K562 (cell line): ENCODE measurements around the gene SVEP1. TPM values are rescaled to one million over a fixed set of nuclear protein-coding genes. Genes with fewer than 3 reads are reported as not detected.

ENCODE experiments used
- ATAC-seq: fragments of 200-7000 bp; cut with Tn5 transposase; 3 replicates; pipeline ENCODE4 v1.9.1; 2020; ENCODE audit warnings: moderate library complexity
- BruUV-seq: library from RNA; stranded (reverse); fragments of 400-500 nt; replicated peaks from 2 replicates; lab custom pipeline; 2021; lab: Mats Ljungman, UMichigan
- CTCF ChIA-PET: fragments of 300-600 bp; formaldehyde crosslinking; extraction: SDS; loops from one replicate; lab custom pipeline; 2021; ENCODE audit warnings: low intra/inter-chr PET ratio; lab: Yijun Ruan, JAX
- POLR2A ChIA-PET: fragments of 300-600, 350-650 bp; sonication (Branson Sonifier 250); formaldehyde crosslinking; extraction: SDS; loops from one replicate; lab custom pipeline; 2021; ENCODE audit warnings: antibody characterized with exemption, inconsistent platforms; lab: Yijun Ruan, JAX
- DNase-seq, 4 experiments: peaks; one replicate each; pipeline versions ENCODE4 v3.0.0 to v3.0.0-alpha.2; 2011 to 2018; ENCODE audit warnings: low spot score in 3 of 4, mixed read lengths in 3 of 4; ENCODE audit errors: extremely low read depth in 1 of 4
- FAIRE-seq: peaks from 2 replicates; lab custom pipeline; 2011; peaks lifted over from hg19 to GRCh38; lab: Jason Lieb, UNC
- H2AFZ ChIP-seq: 2 replicates; pipeline ENCODE4 v1.6.0; 2011; ENCODE audit warnings: low read depth, low read length, control low read depth, inconsistent platforms
- H3K27ac ChIP-seq: fragments of 200-600 bp; 3 replicates; pipeline ENCODE4 v1.8.0; 2011; ENCODE audit warnings: low read depth, mild to moderate bottlenecking, control low read depth, inconsistent platforms, low read length, moderate library complexity, mixed read lengths; ENCODE audit errors: extremely low read depth
- H3K27me3 ChIP-seq, 2 experiments: fragments of 300-600 bp in 1 of 2; 2 replicates in 1 of 2; 3 replicates in 1 of 2; pipeline versions ENCODE4 v1.6.0 to v1.8.0; 2011; ENCODE audit warnings: inconsistent platforms in 2 of 2, low read length in 2 of 2, mild to moderate bottlenecking in 1 of 2, mixed read lengths in 1 of 2, moderate library complexity in 1 of 2; ENCODE audit not compliant: control insufficient read depth in 2 of 2, insufficient read depth in 2 of 2
- H3K36me3 ChIP-seq: fragments of 300-600 bp; 3 replicates; pipeline ENCODE4 v1.8.0; 2011; ENCODE audit warnings: mild to moderate bottlenecking, low read length, inconsistent platforms; ENCODE audit not compliant: control insufficient read depth, insufficient read depth
- H3K4me1 ChIP-seq, 2 experiments: fragments of 200-600 bp in 1 of 2; replicated peaks in 1 of 2; 2 replicates in 1 of 2; 3 replicates in 1 of 2; pipeline versions ENCODE4 v1.5.1 to v1.8.0; 2011; ENCODE audit warnings: inconsistent platforms in 2 of 2, low read length in 2 of 2, mild to moderate bottlenecking in 1 of 2, mixed read lengths in 1 of 2, moderate library complexity in 1 of 2; ENCODE audit not compliant: control insufficient read depth in 2 of 2, insufficient read depth in 2 of 2
- H3K4me2 ChIP-seq: 2 replicates; pipeline ENCODE4 v1.6.1; 2011; ENCODE audit warnings: low read length, control low read depth, inconsistent platforms, mixed read lengths; ENCODE audit not compliant: insufficient read depth
- H3K4me3 ChIP-seq: fragments of 200-600 bp; sonication (generic), shearing (Covaris generic); 2 replicates; pipeline ENCODE4 v1.5.1; 2016; ENCODE audit warnings: control low read depth, inconsistent platforms
- H3K79me2 ChIP-seq: fragments of 200-600 bp; 3 replicates; pipeline ENCODE4 v1.8.0; 2011; ENCODE audit warnings: low read length, inconsistent platforms; ENCODE audit not compliant: control insufficient read depth, insufficient read depth
- H3K9ac ChIP-seq, 2 experiments: 2 replicates each; pipeline versions ENCODE4 v1.6.0 to v1.6.1; 2011; ENCODE audit warnings: low read depth in 2 of 2, low read length in 2 of 2, control low read depth in 1 of 2, inconsistent platforms in 1 of 2, mild to moderate bottlenecking in 1 of 2, mixed read lengths in 1 of 2; ENCODE audit not compliant: insufficient read depth in 1 of 2
- H3K9me1 ChIP-seq: one replicate; pipeline ENCODE4 v1.6.0; 2011; ENCODE audit warnings: inconsistent platforms, mild to moderate bottlenecking, low read length, moderate library complexity; ENCODE audit not compliant: control insufficient read depth, insufficient read depth
- H3K9me3 ChIP-seq: replicated peaks from 2 replicates; pipeline ENCODE4 v1.5.1; 2011; ENCODE audit warnings: low read depth, low read length, inconsistent platforms; ENCODE audit not compliant: control insufficient read depth, insufficient read depth
- H4K20me1 ChIP-seq: replicated peaks from 2 replicates; pipeline ENCODE4 v1.6.1; 2011; ENCODE audit warnings: low read length, inconsistent platforms, mixed read lengths; ENCODE audit not compliant: control insufficient read depth, insufficient read depth
- ATF4 ChIP-seq: fragments of 450-650 bp; formaldehyde crosslinking; IDR thresholded peaks from 2 replicates; pipeline ENCODE4 v1.4.0; 2022; ENCODE audit warnings: mild to moderate bottlenecking, moderate library complexity
- CBX8 ChIP-seq: fragments of 200-600 bp; sonication (generic); IDR thresholded peaks from 2 replicates; pipeline ENCODE4 v1.6.1; 2012; ENCODE audit warnings: borderline replicate concordance, mixed run types, low read depth, mild to moderate bottlenecking, moderate library complexity, mixed read lengths, low read length, control low read depth, inconsistent platforms; ENCODE audit not compliant: poor library complexity, severe bottlenecking; ENCODE audit errors: extremely low read depth
- FOXP4 ChIP-seq: sonication (generic); formaldehyde crosslinking; IDR thresholded peaks from 2 replicates; pipeline ENCODE4 v1.8.0; 2022; ENCODE audit warnings: mild to moderate bottlenecking, missing genetic modification reagents, borderline replicate concordance
- GTF2A2 ChIP-seq: IDR thresholded peaks from 2 replicates; pipeline ENCODE4 v1.6.1; 2016; ENCODE audit warnings: mild to moderate bottlenecking, missing genetic modification characterization, missing compliant biosample characterization
- HLTF ChIP-seq: fragments of 450-650 bp; IDR thresholded peaks from 2 replicates; pipeline ENCODE4 v1.6.1; 2016
- NCOA1 ChIP-seq: fragments of 450-650 bp; IDR thresholded peaks from 2 replicates; pipeline ENCODE4 v1.6.1; 2016; ENCODE audit warnings: low read depth
- PCBP1 ChIP-seq: fragments of 200-400 bp; formaldehyde crosslinking; IDR thresholded peaks from 2 replicates; pipeline ENCODE4 v1.6.1; 2018; ENCODE audit warnings: mild to moderate bottlenecking, low read depth, low read length; ENCODE audit not compliant: poor library complexity, severe bottlenecking
- PCBP2 ChIP-seq: fragments of 200-400 bp; formaldehyde crosslinking; IDR thresholded peaks from 2 replicates; pipeline ENCODE4 v1.6.1; 2018; ENCODE audit warnings: low read length, low read depth, mild to moderate bottlenecking, moderate library complexity; ENCODE audit not compliant: poor library complexity, severe bottlenecking
- SMAD1 ChIP-seq: fragments of 150-350 bp; IDR thresholded peaks from 2 replicates; pipeline ENCODE4 v1.6.1; 2014; ENCODE audit warnings: low read length, low read depth; ENCODE audit not compliant: partially characterized antibody
- SUPT5H ChIP-seq: fragments of 450-650 bp; IDR thresholded peaks from 2 replicates; pipeline ENCODE4 v1.6.1; 2016
- TARDBP ChIP-seq: fragments of 450-650 bp; IDR thresholded peaks from 2 replicates; pipeline ENCODE4 v1.6.1; 2016
- WHSC1 ChIP-seq: IDR thresholded peaks from one replicate; pipeline ENCODE4 v1.6.1; 2012; ENCODE audit warnings: low read length, control low read depth, inconsistent platforms
- ZNF217 ChIP-seq: sonication (generic); formaldehyde crosslinking; IDR thresholded peaks from 2 replicates; pipeline ENCODE4 v1.8.0; 2022; ENCODE audit warnings: mild to moderate bottlenecking, missing genetic modification reagents
- ZNF696 ChIP-seq: fragments of 250-450 bp; sonication (Bioruptor Pico); conservative IDR thresholded peaks from 2 replicates; pipeline ENCODE4 v1.4.0; 2020; ENCODE audit warnings: mild to moderate bottlenecking, moderate library complexity
- ZNF76 ChIP-seq: fragments of 250-450 bp; sonication (Bioruptor Pico); IDR thresholded peaks from 2 replicates; pipeline ENCODE4 v1.4.0; 2020; ENCODE audit warnings: mild to moderate bottlenecking, moderate library complexity, borderline replicate concordance
- ZSCAN29 ChIP-seq: fragments of 450-650 bp; IDR thresholded peaks from 2 replicates; pipeline ENCODE4 v1.6.1; 2017
- WGBS: fragments of 100-300 bp; shearing (Covaris generic); methylation state at CpG from one replicate; pipeline ENCODE4 v1.1.6; 2016; ENCODE audit warnings: low coverage, mixed read lengths; ENCODE audit not compliant: insufficient coverage; ENCODE audit errors: missing lambda C conversion rate; 5-methylcytosine and 5-hydroxymethylcytosine counted together
- in situ Hi-C: fragments of 300-500 bp; cut with MboI; formaldehyde crosslinking; loops from 4 replicates; pipeline ENCODE4 v1.15.0; 2018; ENCODE audit warnings: inconsistent platforms, mixed read lengths
- intact Hi-C: fragments of 100-400 bp; cut with micrococcal nuclease; formaldehyde crosslinking; loops from 2 replicates; pipeline ENCODE4 v1.14.2; 2022
- polyA plus RNA-seq, 8 experiments: library from polyadenylated mRNA; depleted of rRNA in 4 of 8; stranded (reverse) in 5 of 8; unstranded in 3 of 8; fragments of >200 nt; fragmentation: Nextera tagmentation in 2 of 8; fragmentation: Illumina TruSeq in 1 of 8; extraction: Ambion mirVana in 2 of 8; extraction: Trizol in 1 of 8; gene quantifications; 2 replicates each; pipeline versions ENCODE4 v1.2.1 to v1.2.3, GENCODE V29; 2011 to 2014; ENCODE audit warnings: inconsistent platforms in 1 of 8, missing spikeins in 1 of 8
- total RNA-seq, 7 experiments: library from RNA; depleted of rRNA in 6 of 7; stranded (reverse); fragments of >200 nt in 6 of 7; fragmentation: Illumina TruSeq in 2 of 7; extraction: Trizol in 2 of 7; gene quantifications; 2 replicates each; pipeline versions ENCODE4 v1.2.1 to v1.2.3, GENCODE V29; 2011 to 2021; ENCODE audit warnings: low replicate concordance in 1 of 7

Gene SVEP1
- total and polyA plus RNA-seq, 9 of the 15 experiments (the other 6 are each of a cell fraction or from before 2014, with no cell fraction given) = 0.20 to 0.84 (median 0.43) TPM

DNA sequence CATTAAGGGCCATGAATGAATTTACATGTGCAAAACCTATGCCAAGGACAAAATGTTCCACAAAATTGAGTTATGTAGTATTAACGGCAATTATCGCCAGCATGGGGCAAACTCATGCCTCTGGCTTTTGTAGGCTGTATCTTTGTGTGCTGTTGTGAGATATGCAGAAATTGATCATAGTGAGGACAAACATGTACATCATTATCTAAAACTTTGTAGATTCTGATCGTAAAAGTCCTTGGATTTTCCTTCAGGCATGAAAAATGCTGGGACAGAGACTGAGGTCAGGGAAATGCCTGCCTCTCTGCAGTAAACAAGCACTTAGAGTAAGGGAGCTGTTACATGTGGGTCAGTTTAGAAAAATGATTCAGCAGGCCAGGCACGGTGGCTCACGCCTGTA is 236.0 kb downstream of the SVEP1 start:
- in situ Hi-C loops (no loop called here), intact Hi-C loops (loop anchor here (5.0 to 10.0 kb wide), 3 partner anchors 84 to 961 kb away; no protein-coding TSS in a partner anchor)
- WGBS = 15% methylated on average over 5 of the region's 5 CpGs
- TF ChIP-seq ZSCAN29 = no peak
- no peak for TF ChIP-seq ZNF696 (CRISPR knock-in tag)
- TF ChIP-seq HLTF = no peak
- TF ChIP-seq PCBP1 = no peak
- TF ChIP-seq ZNF217 (CRISPR knock-in tag) = no peak
- no peak for TF ChIP-seq CBX8
- no peak for TF ChIP-seq ZNF76
- TF ChIP-seq ATF4 = no peak
- TF ChIP-seq SUPT5H = no peak
- TF ChIP-seq WHSC1 = no peak
- TF ChIP-seq PCBP2 = no peak
- TF ChIP-seq SMAD1 = no peak
- no peak for TF ChIP-seq FOXP4
- TF ChIP-seq GTF2A2 (tag) = no peak
- no peak for TF ChIP-seq TARDBP
- no peak for TF ChIP-seq NCOA1
- DNase-seq = no peak
- no peak overlapping the region for H2AFZ ChIP-seq
- H4K20me1 ChIP-seq = no peaks in the 10 kb centered on the region
- H3K27me3 ChIP-seq = no peaks in the 10 kb centered on the region
- no peak overlapping the region for H3K27ac ChIP-seq
- no peaks in the 10 kb centered on the region for H3K79me2 ChIP-seq
- no peak for ATAC-seq
- no peaks in the 10 kb centered on the region for H3K9me3 ChIP-seq
- H3K4me2 ChIP-seq = no peak overlapping the region
- no peak overlapping the region for H3K4me3 ChIP-seq
- H3K36me3 ChIP-seq = no peaks in the 10 kb centered on the region
- no peaks in the 10 kb centered on the region; a peak in 1 of 5 replicates for H3K4me1 ChIP-seq
- ChIA-PET CTCF (no interaction called here), POLR2A (interaction anchor here (0.6 kb wide), 1 partner anchor 27 kb away, joined by 3 read pairs; no protein-coding TSS in a partner anchor)
- FAIRE-seq = no peak
- H3K9me1 ChIP-seq = no peaks in the 10 kb centered on the region
- no peak overlapping the region for H3K9ac ChIP-seq
- no TSS peak for BruUV-seq
